PFSK-1 (cell line): ENCODE data around the gene RAD51B.

ENCODE experiments used
- FOXP2 ChIP-seq: optimal IDR thresholded peaks from 2 replicates; pipeline ENCODE3; 2011; ENCODE audit warnings: borderline replicate concordance, control low read depth, inconsistent platforms; ENCODE audit not compliant: insufficient read depth; ENCODE audit errors: extremely low read length, extremely low read depth
- POLR2AphosphoS5 ChIP-seq: IDR thresholded peaks from 2 replicates; pipeline ENCODE4 v1.6.1; 2012; ENCODE audit warnings: low read depth, mild to moderate bottlenecking, control low read depth, low read length, moderate library complexity
- REST ChIP-seq, 2 experiments: IDR thresholded peaks; 2 replicates each; pipeline versions ENCODE4 v1.6.1 to v1.8.0; 2011 to 2012; ENCODE audit warnings: low read depth in 2 of 2, low read length in 2 of 2, control low read depth in 1 of 2, inconsistent platforms in 1 of 2, mild to moderate bottlenecking in 1 of 2, moderate library complexity in 1 of 2; ENCODE audit not compliant: insufficient read depth in 1 of 2
- SIN3A ChIP-seq: IDR thresholded peaks from 2 replicates; pipeline ENCODE4 v1.6.1; 2012; ENCODE audit warnings: mild to moderate bottlenecking, low read length, moderate library complexity, borderline replicate concordance; ENCODE audit not compliant: insufficient read depth
- TAF1 ChIP-seq: IDR thresholded peaks from 2 replicates; pipeline ENCODE4 v1.6.1; 2012; ENCODE audit warnings: low read length, control low read depth, borderline replicate concordance; ENCODE audit not compliant: insufficient read depth

Gene RAD51B

GRCh38 chr14:68612049-68612448 lies 792.5 kb downstream of the RAD51B start:
- no peak for TF ChIP-seq REST (IDR thresholded peaks at IDR 0.05; ENCODE audit: insufficient read depth in 1 of 2, low read depth in 2 of 2, low read length in 2 of 2)
- no peak for TF ChIP-seq POLR2AphosphoS5
- TF ChIP-seq SIN3A = no peak
- no peak for TF ChIP-seq FOXP2
- no peak for TF ChIP-seq TAF1

- TF ChIP-seq TAF1 = no peak
These were observed 796.8 kb downstream of the RAD51B start for GRCh38 chr14:68616221-68616902.

GRCh38 chr14:68619790-68620574 lies 800.4 kb downstream of the RAD51B start:
- TF ChIP-seq POLR2AphosphoS5 = no peak
- no peak for TF ChIP-seq SIN3A
- no peak for TF ChIP-seq REST (IDR thresholded peaks at IDR 0.05; ENCODE audit: insufficient read depth in 1 of 2, low read depth in 2 of 2, low read length in 2 of 2)
- no peak for TF ChIP-seq TAF1
- TF ChIP-seq FOXP2 = no peak

GRCh38 chr14:68621400-68622365 lies 802.1 kb downstream of the RAD51B start:
- TF ChIP-seq POLR2AphosphoS5 = no peak
- no peak for TF ChIP-seq SIN3A
- no peak for TF ChIP-seq TAF1
- TF ChIP-seq REST (IDR thresholded peaks at IDR 0.05; ENCODE audit: insufficient read depth in 1 of 2, low read depth in 2 of 2, low read length in 2 of 2) = no peak
- no peak for TF ChIP-seq FOXP2

- no peak for TF ChIP-seq FOXP2
- no peak for TF ChIP-seq REST (IDR thresholded peaks at IDR 0.05; ENCODE audit: insufficient read depth in 1 of 2, low read depth in 2 of 2, low read length in 2 of 2)
- TF ChIP-seq SIN3A = no peak
- no peak for TF ChIP-seq POLR2AphosphoS5
- TF ChIP-seq TAF1 = no peak
These were observed 803.3 kb downstream of the RAD51B start for GRCh38 chr14:68622856-68623255.
